Omental fat pad (tissue), 4 donors: Measurements from ENCODE around the gene UROC1. TPM values are rescaled to one million over a fixed set of nuclear protein-coding genes. Genes with fewer than 3 reads are reported as not detected.

Source experiments
- ATAC-seq: fragments of 150-250 bp; one replicate; pipeline ENCODE4 v1.9.1; 2016; ENCODE audit warnings: mild to moderate bottlenecking, moderate library complexity; ENCODE audit not compliant: low FRiP score
- DNase-seq: peaks from one replicate; pipeline ENCODE4 v3.0.0-alpha.2; 2019; ENCODE audit warnings: low spot score
- total RNA-seq, 4 donors: library from RNA; depleted of rRNA; stranded (reverse); fragments of >200 nt; gene quantifications; one replicate each; pipeline ENCODE4 v1.1.0, GENCODE V29; 2016
- TF ChIP-seq, protein P1 (sequence below), 3 donors: fragments of 450-650 bp; IDR thresholded peaks; one replicate each; pipeline ENCODE4 v1.5.1; 2016 to 2017; ENCODE audit warnings: antibody characterized with exemption in 3 of 3, mild to moderate bottlenecking in 3 of 3, moderate library complexity in 2 of 3

UROC1 gene
- total RNA-seq, 4 donors from 2014 or later: not detected

DNA sequence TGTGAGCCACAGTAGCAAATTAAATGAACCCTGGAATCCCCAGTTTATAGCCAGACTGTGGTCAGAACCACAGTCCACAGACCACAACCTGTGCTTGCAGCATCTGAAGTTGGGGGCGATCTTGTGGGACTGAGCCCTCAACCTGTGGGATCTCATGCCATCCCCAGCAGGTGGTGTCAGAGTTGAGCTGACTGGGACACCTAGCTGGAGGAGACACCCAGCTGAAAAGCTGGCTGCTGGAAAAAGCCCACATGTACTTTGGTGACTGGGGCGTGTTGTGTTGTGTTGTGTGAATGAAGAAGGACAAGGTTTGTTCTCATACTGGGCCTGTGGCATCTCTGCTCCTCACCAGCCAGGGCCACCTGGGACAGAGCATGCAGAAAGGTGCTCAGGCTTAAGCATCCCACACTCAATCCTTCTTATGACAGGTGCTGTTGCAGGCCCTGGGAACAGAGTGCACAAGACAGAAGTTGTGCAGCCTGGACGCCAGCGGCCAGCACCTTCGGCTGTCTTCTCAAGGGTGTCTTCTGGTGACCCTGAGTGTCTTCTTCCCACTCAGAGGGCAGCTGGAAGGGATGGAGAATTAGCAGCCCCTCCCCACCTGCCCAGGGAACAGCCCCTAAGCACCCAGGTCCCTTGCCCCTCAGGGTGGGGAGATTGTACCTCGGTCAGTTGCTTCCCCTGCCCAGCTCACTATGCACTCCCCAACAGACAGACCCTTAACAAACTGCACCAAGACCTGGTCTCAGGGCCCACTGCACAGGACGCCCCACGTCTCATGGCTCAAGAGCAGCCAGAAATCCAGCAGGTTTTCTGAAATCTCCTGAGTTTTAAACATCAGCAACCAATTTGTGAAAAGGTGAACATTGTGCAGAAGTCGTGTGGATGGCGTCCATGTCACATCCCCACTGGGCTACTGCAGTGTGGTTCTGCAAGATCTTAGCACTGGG, 2.2 kb upstream of the UROC1 start:
- DNase-seq (no peak), ATAC-seq (no peak)
- TF ChIP-seq, protein P1, sequence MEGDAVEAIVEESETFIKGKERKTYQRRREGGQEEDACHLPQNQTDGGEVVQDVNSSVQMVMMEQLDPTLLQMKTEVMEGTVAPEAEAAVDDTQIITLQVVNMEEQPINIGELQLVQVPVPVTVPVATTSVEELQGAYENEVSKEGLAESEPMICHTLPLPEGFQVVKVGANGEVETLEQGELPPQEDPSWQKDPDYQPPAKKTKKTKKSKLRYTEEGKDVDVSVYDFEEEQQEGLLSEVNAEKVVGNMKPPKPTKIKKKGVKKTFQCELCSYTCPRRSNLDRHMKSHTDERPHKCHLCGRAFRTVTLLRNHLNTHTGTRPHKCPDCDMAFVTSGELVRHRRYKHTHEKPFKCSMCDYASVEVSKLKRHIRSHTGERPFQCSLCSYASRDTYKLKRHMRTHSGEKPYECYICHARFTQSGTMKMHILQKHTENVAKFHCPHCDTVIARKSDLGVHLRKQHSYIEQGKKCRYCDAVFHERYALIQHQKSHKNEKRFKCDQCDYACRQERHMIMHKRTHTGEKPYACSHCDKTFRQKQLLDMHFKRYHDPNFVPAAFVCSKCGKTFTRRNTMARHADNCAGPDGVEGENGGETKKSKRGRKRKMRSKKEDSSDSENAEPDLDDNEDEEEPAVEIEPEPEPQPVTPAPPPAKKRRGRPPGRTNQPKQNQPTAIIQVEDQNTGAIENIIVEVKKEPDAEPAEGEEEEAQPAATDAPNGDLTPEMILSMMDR (IDR thresholded peaks at IDR 0.05): no peak

DNA sequence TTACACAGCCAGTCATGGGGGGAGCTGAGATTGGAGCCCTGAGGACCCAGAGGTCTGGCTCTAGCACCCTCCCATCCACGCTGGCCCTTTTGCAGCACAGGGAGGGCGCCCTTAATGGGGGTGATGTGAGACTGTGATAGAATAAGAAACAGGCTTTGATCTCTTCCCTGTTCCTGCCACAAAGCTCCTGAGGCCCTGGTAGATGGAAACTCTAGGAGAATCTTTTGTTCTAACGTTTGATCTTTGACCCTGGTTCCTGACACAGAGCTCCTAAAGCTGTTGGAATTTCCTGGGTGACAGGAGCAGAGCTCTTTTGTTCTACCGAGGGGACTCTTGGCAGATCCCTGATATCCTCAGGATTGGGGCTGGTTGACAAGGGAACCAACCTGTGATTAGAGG, 1.2 kb upstream of the UROC1 start:
- ATAC-seq: no peak
- TF ChIP-seq, protein P1 (IDR thresholded peaks at IDR 0.05): no peak
- no peak for DNase-seq

DNA sequence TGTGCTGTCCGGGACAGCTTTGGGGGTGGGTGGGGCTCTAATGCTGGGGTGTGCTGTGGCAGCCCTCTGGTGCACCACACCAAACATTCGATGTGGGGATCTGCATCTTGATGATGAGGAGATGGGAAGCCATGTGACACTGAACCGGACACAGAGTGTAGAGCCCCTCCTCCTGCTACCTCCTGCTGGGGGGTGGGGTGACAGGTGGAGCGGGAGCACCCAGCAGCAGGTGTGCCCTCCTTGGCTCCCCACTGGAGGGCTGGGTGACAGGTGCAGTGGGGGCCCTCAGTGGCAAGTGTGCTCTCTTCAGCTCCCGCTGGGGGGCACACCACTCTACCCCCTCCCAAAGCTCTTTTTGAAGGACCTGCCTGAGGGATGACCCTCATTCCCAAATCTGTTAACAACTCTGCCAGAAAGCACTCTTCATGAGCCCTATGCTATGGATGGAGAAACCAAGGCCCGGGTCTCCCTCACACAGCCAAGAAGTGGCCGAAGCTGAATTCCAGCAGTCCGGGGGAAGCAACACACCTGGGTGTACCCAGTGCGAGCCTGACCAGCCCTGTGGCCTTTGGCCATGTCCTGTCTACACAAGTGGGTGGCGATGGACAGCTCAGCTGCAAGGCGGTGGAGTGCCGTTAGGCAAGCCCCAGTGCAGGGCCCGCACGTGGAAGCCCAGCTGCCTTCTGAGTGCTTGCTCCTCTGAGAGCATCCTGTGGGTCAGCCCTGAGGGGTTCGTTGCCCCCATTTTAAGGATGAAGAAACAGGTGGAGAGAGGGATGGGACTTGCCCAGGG, 609 bp upstream of the UROC1 start:
- ATAC-seq (no peak), DNase-seq (no peak)
- TF ChIP-seq, protein P1 (IDR thresholded peaks at IDR 0.05): no peak

DNA sequence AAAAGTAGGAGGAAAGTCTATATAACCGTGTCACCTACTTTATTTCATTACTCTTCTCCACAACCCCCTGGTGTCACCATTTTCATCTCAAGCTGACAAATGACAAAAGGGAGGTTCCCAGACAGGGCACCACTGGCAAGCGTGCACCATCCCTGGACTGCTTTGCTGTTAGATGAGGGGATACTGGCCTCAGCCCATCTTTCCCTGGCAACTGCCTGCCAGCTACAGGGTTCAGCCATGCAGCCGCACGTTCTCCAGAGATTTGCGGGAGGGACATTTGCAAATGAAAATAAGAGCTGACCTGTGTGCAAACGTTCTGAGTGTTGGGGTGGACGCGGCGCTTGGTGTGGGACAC, 660 bp downstream of the UROC1 start:
- ATAC-seq: no peak
- no peak for DNase-seq
- TF ChIP-seq, protein P1 (IDR thresholded peaks at IDR 0.05): no peak

DNA sequence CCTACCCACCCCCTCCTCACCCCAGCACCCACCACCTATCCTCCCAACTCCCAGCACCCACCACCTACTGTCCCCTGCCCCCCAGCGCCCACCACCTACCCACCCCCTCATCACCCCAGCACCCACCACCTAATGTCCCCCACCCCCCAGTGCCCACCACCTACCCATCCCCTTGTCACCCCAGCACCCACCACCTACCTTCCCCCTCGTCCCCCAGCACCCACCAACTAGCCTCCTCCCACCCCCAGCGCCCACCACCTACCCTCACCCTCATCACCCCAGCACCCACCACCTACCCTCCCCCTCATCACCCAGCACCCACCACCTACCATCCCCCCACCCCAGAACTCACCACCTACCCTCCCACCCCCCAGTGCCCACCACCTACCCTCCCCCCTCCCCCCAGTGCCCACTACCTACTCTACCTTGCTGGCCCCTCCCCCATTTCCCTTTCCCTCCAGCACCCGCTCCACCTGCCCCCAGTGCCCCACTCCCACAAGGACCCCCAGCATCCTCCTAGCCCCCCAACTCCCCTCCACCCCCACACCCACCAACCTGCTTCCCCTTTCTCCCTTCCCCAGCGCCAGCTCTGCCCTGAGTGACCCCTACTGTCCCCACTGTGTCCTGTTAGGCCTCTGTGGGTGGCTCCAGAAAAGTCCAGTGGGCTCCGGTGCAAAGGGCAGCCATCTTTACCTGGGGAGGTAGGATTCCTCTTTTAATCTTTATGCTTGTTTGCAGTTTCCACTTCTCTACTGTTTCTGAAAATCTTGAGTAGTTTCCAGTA, 1.2 kb downstream of the UROC1 start:
- no peak for DNase-seq
- TF ChIP-seq, protein P1 (IDR thresholded peaks at IDR 0.05): no peak
- no peak for ATAC-seq

DNA sequence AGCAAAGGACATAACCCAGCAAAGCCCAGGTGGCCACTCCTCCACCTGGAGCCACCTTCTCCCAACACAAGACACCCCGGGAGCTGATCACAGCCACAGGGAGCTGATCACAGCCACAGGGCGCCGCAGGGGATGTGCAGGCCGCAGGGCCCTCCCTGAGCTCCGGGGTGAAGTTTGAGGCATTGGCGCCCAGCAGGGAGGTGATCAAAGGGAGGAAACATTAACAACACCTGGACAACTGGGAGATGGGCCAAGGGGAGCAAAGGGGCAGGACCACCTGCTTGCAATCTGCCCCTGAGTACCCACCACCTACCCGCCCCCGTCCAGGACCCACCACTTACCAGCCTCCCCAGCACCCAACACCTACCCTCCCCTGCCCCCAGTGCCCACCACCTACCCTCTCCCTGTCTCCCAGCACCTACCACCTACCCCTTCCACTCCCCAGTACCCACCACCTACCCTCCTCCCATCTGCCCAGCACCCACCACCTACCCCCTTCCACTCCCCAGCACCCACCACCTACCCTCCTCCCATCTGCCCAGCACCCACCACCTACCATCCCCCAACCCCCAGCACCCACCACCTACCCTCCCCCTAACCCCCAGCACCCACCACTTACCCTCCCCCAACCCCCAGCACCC, 2.4 kb downstream of the UROC1 start:
- TF ChIP-seq, protein P1 (IDR thresholded peaks at IDR 0.05): no peak
- ATAC-seq: no peak
- no peak for DNase-seq
